Measurements from ENCODE around the gene TBC1D5. TPM values are rescaled to one million over a fixed set of nuclear protein-coding genes. Genes with fewer than 3 reads are reported as not detected.

TBC1D5 gene
- total RNA-seq, 1 donor: 145 TPM

- H3K4me3 ChIP-seq (ENCODE audit: low read depth, low read length): no peak overlapping the region
- DNase-seq (ENCODE audit: low read depth): no peak
- TF ChIP-seq, protein P1, sequence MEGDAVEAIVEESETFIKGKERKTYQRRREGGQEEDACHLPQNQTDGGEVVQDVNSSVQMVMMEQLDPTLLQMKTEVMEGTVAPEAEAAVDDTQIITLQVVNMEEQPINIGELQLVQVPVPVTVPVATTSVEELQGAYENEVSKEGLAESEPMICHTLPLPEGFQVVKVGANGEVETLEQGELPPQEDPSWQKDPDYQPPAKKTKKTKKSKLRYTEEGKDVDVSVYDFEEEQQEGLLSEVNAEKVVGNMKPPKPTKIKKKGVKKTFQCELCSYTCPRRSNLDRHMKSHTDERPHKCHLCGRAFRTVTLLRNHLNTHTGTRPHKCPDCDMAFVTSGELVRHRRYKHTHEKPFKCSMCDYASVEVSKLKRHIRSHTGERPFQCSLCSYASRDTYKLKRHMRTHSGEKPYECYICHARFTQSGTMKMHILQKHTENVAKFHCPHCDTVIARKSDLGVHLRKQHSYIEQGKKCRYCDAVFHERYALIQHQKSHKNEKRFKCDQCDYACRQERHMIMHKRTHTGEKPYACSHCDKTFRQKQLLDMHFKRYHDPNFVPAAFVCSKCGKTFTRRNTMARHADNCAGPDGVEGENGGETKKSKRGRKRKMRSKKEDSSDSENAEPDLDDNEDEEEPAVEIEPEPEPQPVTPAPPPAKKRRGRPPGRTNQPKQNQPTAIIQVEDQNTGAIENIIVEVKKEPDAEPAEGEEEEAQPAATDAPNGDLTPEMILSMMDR (IDR thresholded peaks at IDR 0.05; ENCODE audit: insufficient read depth, low read length): no peak
Observed at GRCh38 chr3:17444865-17445264, 297.6 kb downstream of the TBC1D5 start.

- TF ChIP-seq, protein P1 (IDR thresholded peaks at IDR 0.05; ENCODE audit: insufficient read depth, low read length): no peak
- no peak for DNase-seq (ENCODE audit: low read depth)
Observed at GRCh38 chr3:17443142-17443541, 299.3 kb downstream of the TBC1D5 start.

GRCh38 chr3:17442332-17443049 is 299.9 kb downstream of the TBC1D5 start:
- H3K4me3 ChIP-seq (ENCODE audit: low read depth, low read length): no peak overlapping the region
- DNase-seq (ENCODE audit: low read depth): peak; percentile 11
- TF ChIP-seq, protein P1 (IDR thresholded peaks at IDR 0.05; ENCODE audit: insufficient read depth, low read length): no peak

More at GRCh38 chr3:17443142-17443541, 299.3 kb downstream of the TBC1D5 start:
- no peak overlapping the region for H3K4me3 ChIP-seq (ENCODE audit: low read depth, low read length)

DNA sequence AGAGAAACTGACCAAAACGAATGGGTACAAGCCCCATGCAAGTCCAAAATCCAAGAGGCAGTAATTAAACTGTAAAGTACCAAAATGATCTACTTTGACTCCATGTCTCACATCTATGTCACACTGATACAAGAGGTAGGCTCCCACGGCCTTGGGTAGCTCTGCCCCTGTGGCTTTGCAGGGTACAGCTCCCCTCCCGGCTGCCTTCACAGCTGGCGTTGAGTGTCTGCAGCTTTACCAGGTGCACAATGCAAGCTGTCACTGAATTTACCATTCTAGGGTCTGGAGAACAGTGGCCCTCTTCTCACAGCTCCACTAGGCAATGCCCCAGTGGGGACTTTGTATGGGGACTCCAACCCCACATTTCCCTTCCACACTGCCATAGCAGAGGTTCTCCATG is 308.6 kb downstream of the TBC1D5 start:
- H3K4me3 ChIP-seq (ENCODE audit: low read depth, low read length): no peak overlapping the region
- DNase-seq (ENCODE audit: low read depth): no peak
- TF ChIP-seq, protein P1 (IDR thresholded peaks at IDR 0.05; ENCODE audit: insufficient read depth, low read length): no peak

DNA sequence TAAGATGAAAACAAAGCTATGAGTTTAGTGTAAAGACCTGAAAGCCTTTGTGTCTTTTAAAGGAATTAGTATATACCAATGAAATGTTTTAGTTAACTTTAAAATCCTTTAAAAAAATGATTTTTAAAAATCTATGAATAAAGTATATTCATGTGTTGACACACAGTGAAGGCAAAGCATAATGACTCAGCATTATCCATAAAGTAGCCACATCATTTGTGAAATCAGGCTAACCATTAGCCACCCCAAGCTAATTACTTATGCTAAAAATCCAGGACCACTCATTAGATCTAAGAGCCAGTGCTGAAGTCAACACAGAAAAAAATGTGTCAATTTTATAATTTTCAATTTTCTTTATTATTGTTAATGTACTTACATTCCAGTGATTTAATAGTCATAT is 310.2 kb downstream of the TBC1D5 start:
- DNase-seq (ENCODE audit: low read depth): peak; percentile 27
- H3K4me3 ChIP-seq (ENCODE audit: low read depth, low read length): no peak overlapping the region
- TF ChIP-seq, protein P1 (IDR thresholded peaks at IDR 0.05; ENCODE audit: insufficient read depth, low read length): no peak

GRCh38 chr3:17431484-17432045 is 310.9 kb downstream of the TBC1D5 start:
- TF ChIP-seq, protein P1 (IDR thresholded peaks at IDR 0.05; ENCODE audit: insufficient read depth, low read length): no peak
- H3K4me3 ChIP-seq (ENCODE audit: low read depth, low read length): no peak overlapping the region
- DNase-seq (ENCODE audit: low read depth): peak; percentile 63
